Liver (tissue), 9 donors: Measurements from ENCODE around the gene WLS. TPM values are rescaled to one million over a fixed set of nuclear protein-coding genes. Genes with fewer than 3 reads are reported as not detected.

Experiments used
- DNase-seq: peaks from one replicate; pipeline ENCODE4 v3.0.0-alpha.2; 2017; ENCODE audit warnings: low spot score
- H3K27ac ChIP-seq, 2 donors: one replicate each; pipeline ENCODE4 v1.7.0; 2013; ENCODE audit warnings: inconsistent platforms in 2 of 2, low read length in 2 of 2, control low read depth in 1 of 2, low read depth in 1 of 2, mild to moderate bottlenecking in 1 of 2
- H3K27me3 ChIP-seq, 4 donors: one replicate each; pipeline versions ENCODE4 v1.6.1 to v1.7.0; 2013; ENCODE audit warnings: low read length in 3 of 4, inconsistent platforms in 1 of 4, mild to moderate bottlenecking in 1 of 4, moderate library complexity in 1 of 4; ENCODE audit not compliant: control insufficient read depth in 4 of 4, insufficient read depth in 4 of 4
- H3K36me3 ChIP-seq, 4 donors: one replicate each; pipeline versions ENCODE4 v1.6.1 to v1.7.0; 2013; ENCODE audit warnings: low read length in 3 of 4, mild to moderate bottlenecking in 3 of 4, low read depth in 1 of 4, moderate library complexity in 1 of 4; ENCODE audit not compliant: control insufficient read depth in 4 of 4, insufficient read depth in 3 of 4
- H3K4me1 ChIP-seq, 4 donors: one replicate each; pipeline versions ENCODE4 v1.6.1 to v1.7.0; 2013; ENCODE audit warnings: low read length in 3 of 4, mild to moderate bottlenecking in 3 of 4, moderate library complexity in 1 of 4; ENCODE audit not compliant: control insufficient read depth in 4 of 4, insufficient read depth in 4 of 4
- H3K4me3 ChIP-seq, 3 donors: one replicate each; pipeline versions ENCODE4 v1.6.1 to v1.7.0; 2013; ENCODE audit warnings: low read length in 3 of 3, control low read depth in 1 of 3, low read depth in 1 of 3, mild to moderate bottlenecking in 1 of 3
- H3K9ac ChIP-seq, 2 donors: one replicate each; pipeline ENCODE4 v1.7.0; 2013; ENCODE audit warnings: low read length in 2 of 2, mild to moderate bottlenecking in 2 of 2, moderate library complexity in 2 of 2, control low read depth in 1 of 2, low read depth in 1 of 2
- H3K9me3 ChIP-seq, 4 donors: one replicate each; pipeline versions ENCODE4 v1.6.1 to v1.7.0; 2013; ENCODE audit warnings: low read length in 3 of 4; ENCODE audit not compliant: control insufficient read depth in 4 of 4
- CTCF ChIP-seq: fragments of 150-350 bp; IDR thresholded peaks from 2 replicates; pipeline ENCODE4 v1.5.1; 2017; ENCODE audit warnings: improper control_type of control experiment, low read depth, low read length; ENCODE audit not compliant: missing input control
- EGR1 ChIP-seq, 2 donors: IDR thresholded peaks; 2 replicates each; pipeline ENCODE4 v1.6.1; 2016 to 2018; ENCODE audit warnings: antibody characterized with exemption in 2 of 2, low read depth in 2 of 2
- FOXA1 ChIP-seq: IDR thresholded peaks from 2 replicates; pipeline ENCODE4 v1.6.1; 2016; ENCODE audit warnings: antibody characterized with exemption
- FOXA2 ChIP-seq: IDR thresholded peaks from 2 replicates; pipeline ENCODE4 v1.6.1; 2016; ENCODE audit warnings: antibody characterized with exemption
- GABPA ChIP-seq, 2 donors: IDR thresholded peaks in 1 of 2; conservative IDR thresholded peaks in 1 of 2; 2 replicates each; pipeline ENCODE4 v1.6.1; 2016; ENCODE audit warnings: antibody characterized with exemption in 2 of 2, mild to moderate bottlenecking in 1 of 2, moderate library complexity in 1 of 2
- HNF4A ChIP-seq, 2 donors: conservative IDR thresholded peaks; 2 replicates each; pipeline ENCODE4 v1.6.1; 2016; ENCODE audit warnings: antibody characterized with exemption in 2 of 2, mild to moderate bottlenecking in 2 of 2
- HNF4G ChIP-seq: IDR thresholded peaks from 2 replicates; pipeline ENCODE4 v1.6.1; 2016; ENCODE audit warnings: antibody characterized with exemption
- JUND ChIP-seq, 2 donors: IDR thresholded peaks; 2 replicates each; pipeline ENCODE4 v1.6.1; 2016; ENCODE audit warnings: antibody characterized with exemption in 2 of 2
- MAX ChIP-seq: IDR thresholded peaks from 2 replicates; pipeline ENCODE4 v1.6.1; 2016; ENCODE audit warnings: antibody characterized with exemption
- NR2F2 ChIP-seq: IDR thresholded peaks from 2 replicates; pipeline ENCODE4 v1.6.1; 2016; ENCODE audit warnings: antibody characterized with exemption
- RAD21 ChIP-seq, 2 donors: IDR thresholded peaks; 2 replicates each; pipeline ENCODE4 v1.6.1; 2016; ENCODE audit warnings: antibody characterized with exemption in 2 of 2, mild to moderate bottlenecking in 2 of 2
- RXRA ChIP-seq, 2 donors: IDR thresholded peaks; 2 replicates each; pipeline ENCODE4 v1.6.1; 2017 to 2018; ENCODE audit warnings: antibody characterized with exemption in 2 of 2, mild to moderate bottlenecking in 1 of 2
- SP1 ChIP-seq: IDR thresholded peaks from 2 replicates; pipeline ENCODE4 v1.6.1; 2018; ENCODE audit warnings: antibody characterized with exemption, mild to moderate bottlenecking
- TAF1 ChIP-seq: conservative IDR thresholded peaks from 2 replicates; pipeline ENCODE4 v1.6.1; 2016; ENCODE audit warnings: antibody characterized with exemption, mild to moderate bottlenecking
- YY1 ChIP-seq: IDR thresholded peaks from 2 replicates; pipeline ENCODE4 v1.6.1; 2016; ENCODE audit warnings: antibody characterized with exemption, mild to moderate bottlenecking
- WGBS: extraction: QIAGEN DNeasy Blood & Tissue Kit; methylation state at CpG from one replicate; pipeline ENCODE4 v1.1.7; 2013; 5-methylcytosine and 5-hydroxymethylcytosine counted together
- polyA plus RNA-seq, 2 donors: library from polyadenylated mRNA; stranded (reverse) in 1 of 2; unstranded in 1 of 2; fragments of 200-250 nt in 1 of 2; fragments of >200 nt in 1 of 2; fragmentation: Nextera tagmentation in 1 of 2; extraction: Ambion mirVana in 1 of 2; gene quantifications; one replicate each; pipeline versions ENCODE4 v1.2.1 to v1.2.3, GENCODE V29; 2013 to 2015
- total RNA-seq, 2 donors: library from RNA; depleted of rRNA; stranded (reverse); fragments of >200 nt; gene quantifications; one replicate each; pipeline ENCODE4 v1.2.3, GENCODE V29; 2014
- TF ChIP-seq, protein P1 (sequence below): IDR thresholded peaks from 2 replicates; pipeline ENCODE4 v1.6.1; 2016; ENCODE audit warnings: antibody characterized with exemption, mild to moderate bottlenecking
- TF ChIP-seq, protein P2 (sequence below): IDR thresholded peaks from 2 replicates; pipeline ENCODE4 v1.6.1; 2016; ENCODE audit warnings: antibody characterized with exemption
- TF ChIP-seq, protein P3 (sequence below): IDR thresholded peaks from 2 replicates; pipeline ENCODE4 v1.6.1; 2016; ENCODE audit warnings: antibody characterized with exemption
- donor health status: healthy.
- donor health status: healthy.
- donor health status: healthy.
- donor health status: healthy.
- donor health status: healthy.

The WLS gene
- total and polyA plus RNA-seq, 4 donors, result 3.2 to 12.5 (median 7.7) TPM

DNA sequence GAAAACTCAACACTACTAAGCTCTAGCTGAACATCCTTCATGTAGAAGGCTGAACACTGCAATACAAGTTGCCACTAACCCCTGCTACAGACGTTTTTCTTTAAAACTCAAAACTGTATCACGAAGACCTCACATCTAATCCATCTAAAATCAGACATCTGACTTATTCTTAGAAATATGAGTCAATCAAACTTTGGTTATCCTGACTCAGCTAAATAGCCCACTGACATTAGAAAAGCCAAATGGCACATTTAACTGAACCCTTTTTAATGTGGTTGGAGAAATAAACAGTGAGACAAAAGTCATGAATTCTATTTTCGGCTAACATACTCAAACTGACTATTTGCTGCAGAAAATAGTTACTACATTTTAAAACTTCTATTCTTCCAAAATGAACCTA, 35.6 kb downstream of the WLS start:
- WGBS, result 70% methylated on average over 3 of the region's 3 CpGs
- Histone ChIP-seq H3K9me3 (no peaks in the 10 kb centered on the region), H3K27me3 (no peaks in the 10 kb centered on the region), H3K27ac (no peak overlapping the region), H3K36me3 (no peaks in the 10 kb centered on the region), H3K9ac (no peak overlapping the region), H3K4me1 (peaks cover 0 to 10% (median 2%) of the 10 kb centered on the region in 4 donors), H3K4me3 (no peak overlapping the region)
- no peak for TF ChIP-seq TAF1
- TF ChIP-seq EGR1 (IDR thresholded peaks at IDR 0.05; ENCODE audit: low read depth in 2 of 2), result no peak
- TF ChIP-seq FOXA1, result no peak
- TF ChIP-seq GABPA (IDR thresholded peaks at IDR 0.05 in 1 of 2, conservative IDR thresholded peaks at IDR 0.05 in 1 of 2), result no peak
- TF ChIP-seq, protein P1, sequence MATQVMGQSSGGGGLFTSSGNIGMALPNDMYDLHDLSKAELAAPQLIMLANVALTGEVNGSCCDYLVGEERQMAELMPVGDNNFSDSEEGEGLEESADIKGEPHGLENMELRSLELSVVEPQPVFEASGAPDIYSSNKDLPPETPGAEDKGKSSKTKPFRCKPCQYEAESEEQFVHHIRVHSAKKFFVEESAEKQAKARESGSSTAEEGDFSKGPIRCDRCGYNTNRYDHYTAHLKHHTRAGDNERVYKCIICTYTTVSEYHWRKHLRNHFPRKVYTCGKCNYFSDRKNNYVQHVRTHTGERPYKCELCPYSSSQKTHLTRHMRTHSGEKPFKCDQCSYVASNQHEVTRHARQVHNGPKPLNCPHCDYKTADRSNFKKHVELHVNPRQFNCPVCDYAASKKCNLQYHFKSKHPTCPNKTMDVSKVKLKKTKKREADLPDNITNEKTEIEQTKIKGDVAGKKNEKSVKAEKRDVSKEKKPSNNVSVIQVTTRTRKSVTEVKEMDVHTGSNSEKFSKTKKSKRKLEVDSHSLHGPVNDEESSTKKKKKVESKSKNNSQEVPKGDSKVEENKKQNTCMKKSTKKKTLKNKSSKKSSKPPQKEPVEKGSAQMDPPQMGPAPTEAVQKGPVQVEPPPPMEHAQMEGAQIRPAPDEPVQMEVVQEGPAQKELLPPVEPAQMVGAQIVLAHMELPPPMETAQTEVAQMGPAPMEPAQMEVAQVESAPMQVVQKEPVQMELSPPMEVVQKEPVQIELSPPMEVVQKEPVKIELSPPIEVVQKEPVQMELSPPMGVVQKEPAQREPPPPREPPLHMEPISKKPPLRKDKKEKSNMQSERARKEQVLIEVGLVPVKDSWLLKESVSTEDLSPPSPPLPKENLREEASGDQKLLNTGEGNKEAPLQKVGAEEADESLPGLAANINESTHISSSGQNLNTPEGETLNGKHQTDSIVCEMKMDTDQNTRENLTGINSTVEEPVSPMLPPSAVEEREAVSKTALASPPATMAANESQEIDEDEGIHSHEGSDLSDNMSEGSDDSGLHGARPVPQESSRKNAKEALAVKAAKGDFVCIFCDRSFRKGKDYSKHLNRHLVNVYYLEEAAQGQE, result no peak
- TF ChIP-seq RAD21 (IDR thresholded peaks at IDR 0.05), result no peak
- TF ChIP-seq MAX, result no peak
- no peak for TF ChIP-seq FOXA2
- no peak for TF ChIP-seq YY1
- no peak for TF ChIP-seq CTCF
- TF ChIP-seq SP1, result no peak
- no peak for TF ChIP-seq NR2F2
- TF ChIP-seq HNF4A (conservative IDR thresholded peaks at IDR 0.05), result no peak
- TF ChIP-seq, protein P2, sequence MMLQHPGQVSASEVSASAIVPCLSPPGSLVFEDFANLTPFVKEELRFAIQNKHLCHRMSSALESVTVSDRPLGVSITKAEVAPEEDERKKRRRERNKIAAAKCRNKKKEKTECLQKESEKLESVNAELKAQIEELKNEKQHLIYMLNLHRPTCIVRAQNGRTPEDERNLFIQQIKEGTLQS, result no peak
- TF ChIP-seq, protein P3, sequence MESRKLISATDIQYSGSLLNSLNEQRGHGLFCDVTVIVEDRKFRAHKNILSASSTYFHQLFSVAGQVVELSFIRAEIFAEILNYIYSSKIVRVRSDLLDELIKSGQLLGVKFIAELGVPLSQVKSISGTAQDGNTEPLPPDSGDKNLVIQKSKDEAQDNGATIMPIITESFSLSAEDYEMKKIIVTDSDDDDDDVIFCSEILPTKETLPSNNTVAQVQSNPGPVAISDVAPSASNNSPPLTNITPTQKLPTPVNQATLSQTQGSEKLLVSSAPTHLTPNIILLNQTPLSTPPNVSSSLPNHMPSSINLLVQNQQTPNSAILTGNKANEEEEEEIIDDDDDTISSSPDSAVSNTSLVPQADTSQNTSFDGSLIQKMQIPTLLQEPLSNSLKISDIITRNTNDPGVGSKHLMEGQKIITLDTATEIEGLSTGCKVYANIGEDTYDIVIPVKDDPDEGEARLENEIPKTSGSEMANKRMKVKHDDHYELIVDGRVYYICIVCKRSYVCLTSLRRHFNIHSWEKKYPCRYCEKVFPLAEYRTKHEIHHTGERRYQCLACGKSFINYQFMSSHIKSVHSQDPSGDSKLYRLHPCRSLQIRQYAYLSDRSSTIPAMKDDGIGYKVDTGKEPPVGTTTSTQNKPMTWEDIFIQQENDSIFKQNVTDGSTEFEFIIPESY, result no peak
- no peak for TF ChIP-seq RXRA (IDR thresholded peaks at IDR 0.05)
- no peak for TF ChIP-seq JUND (IDR thresholded peaks at IDR 0.05)
- no peak for TF ChIP-seq HNF4G
- DNase-seq, result no peak
